ENCODE measurements around the gene SAPCD2.
"Not testable (repeated sequence)": the region's sequence is repeated elsewhere in the genome, so short reads cannot be mapped to it uniquely, and the experiment has no call there.

The SAPCD2 gene

DNA sequence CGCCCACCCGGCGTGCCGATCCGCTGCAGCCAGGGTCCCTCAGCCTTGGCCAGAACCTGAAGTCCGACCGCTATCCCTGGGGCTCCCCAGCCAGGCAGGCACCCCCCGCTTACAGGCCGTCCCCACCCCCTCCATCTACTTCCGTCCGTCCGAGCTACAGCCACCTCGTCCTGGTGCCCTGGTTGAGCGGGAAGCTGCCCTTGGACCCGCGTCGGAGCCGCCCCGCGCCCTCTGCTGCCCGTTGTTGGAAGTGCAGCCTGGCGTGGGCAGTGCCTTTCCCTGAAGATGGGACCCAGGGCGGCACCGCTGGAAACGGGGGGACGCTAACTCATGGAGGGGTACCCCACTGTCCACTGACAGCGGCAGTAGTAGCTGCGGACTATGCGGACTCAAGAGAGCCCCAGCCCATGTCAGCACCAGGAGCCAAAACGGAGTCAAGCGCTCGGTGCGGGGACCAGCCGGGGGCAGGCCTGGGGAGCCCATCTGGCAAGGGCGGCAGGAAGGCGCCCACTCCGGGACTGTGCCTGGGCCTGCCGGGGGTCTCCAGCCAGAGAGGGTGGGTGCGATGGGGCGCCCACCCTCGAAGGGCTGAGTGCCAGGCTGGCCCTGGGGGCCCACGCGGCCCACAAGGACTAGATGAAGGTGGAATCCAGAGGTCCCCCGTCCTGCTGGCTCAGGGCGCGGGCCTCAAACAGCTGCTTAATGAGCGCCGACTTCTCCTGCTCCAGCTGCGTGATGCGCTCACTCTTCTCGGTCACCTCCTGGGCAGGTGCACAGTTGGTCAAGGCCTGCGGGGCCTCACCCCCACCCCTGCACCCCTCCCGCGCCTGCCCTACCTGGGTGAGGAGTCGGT is 6.1 kb downstream of the SAPCD2 start:
- DNase-seq, result peak; percentile 44

DNA sequence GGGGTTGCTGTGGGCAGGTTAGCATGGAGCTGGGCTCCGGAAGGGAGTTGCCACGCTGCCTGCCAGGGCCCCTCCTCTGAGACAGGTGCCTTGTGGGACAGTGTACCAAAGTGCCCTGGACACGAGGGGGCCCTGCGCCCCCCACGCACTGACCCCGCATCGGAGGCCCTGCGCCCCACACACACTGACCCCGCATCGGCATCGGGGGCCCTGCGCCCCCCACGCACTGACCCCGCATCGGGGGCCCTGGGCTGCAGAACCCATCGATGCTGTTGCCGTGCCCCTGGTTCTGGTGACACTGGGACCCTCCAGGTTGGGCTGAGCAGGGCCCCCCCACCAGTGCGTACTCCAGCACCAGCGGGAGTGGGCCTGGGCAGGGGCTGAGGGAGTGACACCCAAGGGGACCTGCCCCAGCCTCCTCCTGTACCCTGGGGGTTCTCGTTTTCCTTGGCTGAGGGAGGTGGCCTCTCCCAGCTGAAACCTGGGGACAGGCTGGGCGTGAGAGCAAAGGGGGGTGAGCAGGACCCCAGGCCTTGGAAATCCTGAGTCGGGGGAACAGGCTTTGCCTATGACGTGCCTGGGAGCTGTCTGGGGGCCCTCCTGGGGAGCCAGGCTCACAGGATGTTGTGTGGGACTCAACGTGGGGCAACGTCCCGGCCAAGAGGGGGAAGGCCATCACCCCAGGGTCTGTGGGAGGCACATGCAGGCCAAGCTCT is 6.9 kb downstream of the SAPCD2 start:
- DNase-seq, result no peak

DNA sequence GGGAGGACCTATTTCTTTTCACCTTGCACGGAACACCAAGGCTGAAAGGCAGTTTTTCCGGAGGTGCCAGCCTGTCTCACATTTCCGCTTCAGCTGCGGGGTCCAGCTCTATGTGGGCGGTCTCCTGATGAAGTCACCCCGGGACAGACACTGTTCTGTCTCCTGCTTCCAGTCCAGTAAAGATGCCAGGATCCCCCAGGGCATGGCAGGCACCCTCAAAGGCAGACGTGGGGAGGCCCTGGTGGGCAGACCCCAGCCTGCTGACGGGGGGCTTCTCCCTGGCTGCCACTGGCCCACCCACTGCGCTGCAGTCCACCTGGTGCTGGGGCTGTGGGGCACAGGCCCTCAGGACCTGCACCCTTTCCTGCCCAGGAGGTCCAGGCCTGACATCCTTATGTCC is 7.6 kb downstream of the SAPCD2 start:
- DNase-seq, result not testable (repeated sequence)

DNA sequence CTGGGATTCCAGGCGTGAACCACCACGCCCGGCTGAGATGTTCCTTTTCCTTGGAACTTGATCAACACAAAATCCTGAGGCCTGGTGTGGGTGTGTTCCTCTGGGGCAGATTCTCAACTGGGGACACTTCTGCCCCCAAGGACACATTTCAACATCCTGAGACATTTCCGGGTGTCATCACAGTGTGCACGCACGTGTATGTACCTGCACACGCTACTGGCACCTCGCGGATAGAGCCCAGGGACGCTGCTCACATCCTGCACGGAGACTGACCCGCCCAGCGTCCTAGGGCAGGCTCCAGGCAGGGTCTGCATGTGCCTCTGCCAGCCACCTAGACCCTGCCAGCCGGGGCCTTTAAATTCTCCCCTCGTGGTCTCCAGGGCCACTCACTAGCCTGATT is 8.0 kb downstream of the SAPCD2 start:
- no peak for DNase-seq

DNA sequence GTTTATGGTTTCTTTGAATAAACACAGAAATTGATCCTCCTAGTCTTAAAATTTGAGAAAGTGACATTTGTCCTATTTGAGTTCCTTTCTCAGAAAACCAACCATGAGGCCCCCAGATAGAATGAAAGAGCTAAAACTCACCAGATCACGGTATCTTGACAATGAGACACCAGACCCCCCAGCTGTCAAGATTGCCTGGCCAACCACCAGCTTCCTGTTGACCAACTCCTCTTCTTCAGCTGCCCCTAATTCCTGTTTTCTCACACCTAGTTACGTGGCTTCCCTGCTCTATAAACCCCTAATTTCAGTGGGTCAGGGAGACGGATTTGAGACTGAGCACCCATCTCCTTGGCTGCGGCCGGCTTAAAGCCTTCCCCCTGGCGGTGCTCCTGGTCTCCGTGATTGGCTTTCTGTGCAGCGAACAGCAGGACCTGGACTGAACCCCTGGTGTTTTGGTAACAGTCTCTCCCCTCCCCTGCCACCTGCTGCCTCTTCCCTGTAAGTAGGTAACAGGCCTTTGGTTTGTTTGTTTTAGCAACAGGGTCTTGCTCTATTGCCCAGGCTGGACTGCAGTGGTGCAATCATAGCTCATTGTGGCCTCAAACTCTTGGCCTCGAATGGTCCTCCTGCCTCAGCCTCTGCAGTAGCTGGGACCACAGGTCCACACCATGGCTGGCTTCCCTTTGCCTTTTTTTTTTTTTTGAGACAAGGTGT is 11.7 kb downstream of the SAPCD2 start:
- no peak for DNase-seq

DNA sequence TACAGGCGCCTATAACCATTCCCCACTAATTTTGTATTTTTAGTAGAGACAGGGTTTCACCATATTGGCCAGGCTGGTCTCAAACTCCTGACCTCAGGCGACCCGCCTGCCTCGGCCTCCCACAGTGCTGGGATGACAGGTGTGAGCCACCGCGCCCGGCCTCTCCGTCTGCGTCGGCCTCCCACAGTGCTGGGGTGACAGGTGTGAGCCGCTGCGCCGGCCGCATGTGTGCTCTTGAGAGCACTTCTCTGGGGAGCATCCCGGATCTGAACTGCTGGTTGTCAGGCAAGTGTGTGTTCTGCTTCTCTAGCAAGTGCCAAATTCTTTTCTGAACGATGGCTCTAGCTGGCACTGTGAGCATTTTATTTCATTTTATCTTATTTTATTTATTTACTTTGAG is 12.8 kb downstream of the SAPCD2 start:
- no peak for DNase-seq

DNA sequence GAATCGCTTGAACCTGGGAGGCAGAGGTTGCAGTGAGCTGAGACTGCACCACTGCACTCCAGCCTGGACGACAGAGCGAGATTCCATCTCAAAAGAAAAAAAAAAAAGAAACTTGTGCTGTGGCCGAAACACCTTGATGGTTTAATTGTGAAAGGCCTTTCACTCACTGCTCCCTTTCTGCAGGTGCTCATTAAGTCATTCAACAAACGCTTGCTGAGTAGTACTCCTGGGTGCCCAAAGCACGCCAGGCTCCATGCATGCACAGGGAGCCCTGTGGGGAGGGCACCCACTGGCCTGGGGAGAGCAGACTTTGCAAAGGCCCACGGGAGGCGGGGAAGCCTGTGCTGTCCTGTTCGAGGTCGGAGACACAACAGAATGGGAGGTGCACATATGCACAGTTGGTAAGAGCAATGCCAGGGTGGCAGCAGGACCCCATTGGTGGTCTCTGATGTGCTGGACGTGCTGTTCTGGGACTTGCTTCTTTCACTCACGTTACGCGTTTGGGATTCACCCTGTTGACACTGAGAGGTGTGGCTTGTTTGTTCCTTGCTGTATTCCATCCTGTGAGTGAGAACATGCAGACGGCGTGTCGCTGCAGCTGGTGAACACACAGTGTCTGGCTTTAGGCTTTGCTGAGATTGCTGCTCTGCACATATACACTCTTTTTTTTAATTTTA is 13.5 kb downstream of the SAPCD2 start:
- no peak for DNase-seq

DNA sequence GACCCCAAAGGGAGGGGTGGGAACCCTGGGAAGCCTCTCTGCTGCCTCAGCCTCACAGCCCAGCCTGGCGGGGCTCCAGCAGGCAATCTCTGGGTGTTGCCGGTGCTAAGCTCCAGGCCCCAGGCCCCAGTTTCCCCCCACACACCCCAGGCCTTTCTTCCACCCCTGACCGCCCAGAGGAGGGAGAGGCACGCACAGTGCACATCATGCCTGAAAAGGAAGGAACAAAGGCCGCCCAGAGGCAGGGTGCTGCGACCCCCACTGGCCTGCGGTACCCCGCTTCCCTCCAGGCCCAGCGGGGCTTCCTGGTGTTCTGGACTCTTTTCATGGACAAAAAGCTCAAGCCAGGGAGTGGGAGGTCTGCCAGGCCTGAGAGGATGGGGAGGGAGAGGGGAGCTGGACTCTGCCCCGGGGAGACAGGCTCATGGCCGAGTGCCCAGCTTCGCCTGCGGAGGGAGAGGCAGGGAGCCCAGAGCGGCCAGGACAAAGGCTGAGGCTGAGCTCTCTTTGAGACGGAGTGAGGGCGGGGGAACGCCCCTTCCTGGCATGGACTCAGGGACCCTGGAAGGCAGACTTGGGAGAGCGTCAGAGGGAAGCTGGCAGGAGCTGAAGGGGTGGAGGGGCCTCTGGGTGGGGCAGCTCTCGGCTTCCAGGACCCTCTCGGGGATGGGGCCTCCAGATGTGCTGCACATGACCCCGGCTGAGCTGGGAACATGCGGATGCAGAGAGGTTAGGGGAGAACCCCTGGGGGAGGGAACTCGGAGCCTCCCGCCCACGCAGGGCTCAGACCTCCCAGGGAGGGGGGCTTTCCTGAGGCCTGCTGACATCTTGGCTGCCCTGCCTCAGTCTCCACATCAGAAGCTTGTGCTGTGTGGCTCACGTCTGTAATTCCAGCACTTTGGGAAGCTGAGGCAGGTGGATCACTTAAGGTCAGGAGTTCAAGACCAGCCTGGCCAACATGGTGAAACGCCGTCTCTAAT is 14.7 kb downstream of the SAPCD2 start:
- no peak for DNase-seq

DNA sequence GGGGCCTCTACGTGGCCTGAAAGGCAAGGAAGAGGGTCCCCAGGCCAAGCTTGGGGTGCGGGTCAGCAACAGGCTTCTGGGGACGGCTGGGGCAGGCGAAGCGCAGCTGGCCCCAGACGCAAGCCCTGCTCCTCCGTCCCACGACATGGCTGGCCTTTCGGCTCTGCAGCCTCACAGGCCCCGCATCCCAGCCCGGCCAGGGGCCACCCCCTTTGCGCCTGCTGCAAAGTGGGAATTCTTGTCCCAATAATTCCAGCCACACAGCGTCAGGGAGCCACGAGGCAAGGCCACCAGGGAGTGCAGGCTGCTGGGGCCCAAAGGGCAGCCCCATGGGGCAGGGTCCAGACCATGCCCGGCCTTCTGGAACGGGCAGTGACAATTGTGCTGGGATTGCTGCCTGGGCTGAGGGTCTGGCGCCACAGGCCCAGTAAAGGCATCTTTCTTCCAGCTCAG is 15.4 kb downstream of the SAPCD2 start:
- no peak for DNase-seq

DNA sequence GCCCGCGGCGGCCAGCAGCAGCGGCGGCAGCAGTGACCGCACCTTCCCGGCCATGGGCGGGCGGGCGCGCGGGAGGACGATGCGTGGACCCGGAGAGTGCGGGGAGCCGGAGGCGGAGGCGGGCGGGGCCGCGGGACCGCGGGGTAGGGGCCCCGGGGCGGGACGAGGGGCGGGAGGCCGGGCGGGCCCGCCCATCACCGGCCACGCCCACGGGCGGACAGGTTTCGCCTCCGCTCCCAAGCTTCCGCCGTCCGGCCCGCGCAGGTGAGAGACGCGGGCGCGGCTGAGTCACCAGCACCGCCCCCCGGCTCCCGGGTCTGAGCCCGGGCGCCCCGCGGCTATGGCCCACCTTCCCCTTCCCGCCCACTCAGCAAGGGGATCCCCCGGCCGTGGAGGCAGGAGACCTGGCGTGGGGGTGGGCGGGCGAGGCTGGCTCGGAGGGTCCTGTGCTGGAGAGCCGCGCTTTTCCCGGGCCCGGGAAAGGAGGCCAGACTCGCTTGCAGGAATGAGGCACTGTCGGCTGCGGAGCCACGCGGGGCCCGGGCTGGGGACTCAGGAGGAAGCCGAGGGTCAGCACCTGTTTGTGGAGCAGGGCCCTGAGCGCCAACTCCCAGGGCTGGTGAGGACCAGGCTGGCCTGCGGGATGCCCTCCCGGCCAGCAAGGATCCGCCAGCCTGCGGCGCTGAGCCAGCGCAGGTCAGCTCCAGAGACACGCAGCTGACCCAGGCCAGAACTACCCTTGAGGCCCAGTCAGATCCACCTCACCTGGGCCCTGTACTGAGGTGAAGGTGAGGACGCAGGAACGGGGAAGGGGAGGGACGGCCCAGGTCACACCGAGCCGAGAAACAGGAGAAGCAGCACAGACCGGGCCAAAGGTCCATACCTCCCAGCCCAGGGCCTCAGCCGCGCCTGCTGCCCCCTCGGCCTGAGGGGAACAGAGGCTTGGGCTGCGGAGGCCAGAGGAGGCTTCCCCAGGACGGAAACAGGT is 16.1 kb downstream of the SAPCD2 start, which contains the start of gene ENTPD2:
TSS of gene ENTPD2 (minus strand) at position 118 of the 988 bp plus-strand sequence. CDS start at position 54, 64 bp downstream.
- no peak for DNase-seq

DNA sequence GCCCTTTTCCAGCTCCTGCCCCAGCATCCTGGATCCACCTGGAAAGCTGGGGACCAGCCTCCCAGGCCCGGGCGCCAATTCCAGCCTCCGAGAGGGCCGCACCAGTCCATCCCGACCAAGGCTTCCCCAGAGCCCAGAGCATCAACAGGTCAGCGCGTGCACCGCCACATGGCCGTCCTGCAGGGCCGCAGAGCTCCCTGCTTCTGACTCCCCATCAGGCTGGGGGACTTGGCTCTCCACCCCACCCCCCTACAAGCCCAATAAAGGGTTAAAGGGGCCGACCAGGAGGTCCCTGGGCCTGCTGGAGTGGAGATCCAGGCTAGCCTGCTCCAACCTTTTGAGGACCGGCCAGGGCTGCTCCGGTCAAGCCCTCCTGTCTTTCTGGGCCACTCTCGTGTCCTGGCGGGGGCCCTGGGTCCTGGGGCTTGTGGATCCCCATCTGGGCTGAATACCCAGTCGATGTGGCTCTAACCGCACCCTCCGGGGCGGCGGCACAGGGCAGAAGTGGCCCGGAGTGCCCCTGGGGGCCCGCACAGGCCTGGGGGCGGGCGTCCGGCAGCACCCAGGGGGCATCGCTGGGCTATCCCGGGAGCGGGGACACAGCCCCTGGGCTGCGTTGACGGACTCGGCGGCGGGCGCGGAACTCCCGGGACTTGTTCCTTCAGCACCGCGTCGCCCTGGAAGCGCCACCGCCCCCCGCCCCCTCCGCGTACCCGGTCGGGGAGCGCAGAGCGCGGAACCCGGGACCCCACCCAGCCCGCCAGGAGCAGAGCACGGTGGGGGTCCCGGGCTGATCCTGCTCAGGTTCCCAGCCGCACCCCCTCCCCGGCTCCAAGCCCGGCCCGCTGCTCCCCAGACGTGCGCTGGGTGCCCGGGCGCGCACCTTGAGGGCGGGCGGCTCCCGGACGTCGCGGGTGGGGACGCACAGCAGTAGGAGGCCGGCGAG is 17.1 kb downstream of the SAPCD2 start:
- DNase-seq, result no peak

DNA sequence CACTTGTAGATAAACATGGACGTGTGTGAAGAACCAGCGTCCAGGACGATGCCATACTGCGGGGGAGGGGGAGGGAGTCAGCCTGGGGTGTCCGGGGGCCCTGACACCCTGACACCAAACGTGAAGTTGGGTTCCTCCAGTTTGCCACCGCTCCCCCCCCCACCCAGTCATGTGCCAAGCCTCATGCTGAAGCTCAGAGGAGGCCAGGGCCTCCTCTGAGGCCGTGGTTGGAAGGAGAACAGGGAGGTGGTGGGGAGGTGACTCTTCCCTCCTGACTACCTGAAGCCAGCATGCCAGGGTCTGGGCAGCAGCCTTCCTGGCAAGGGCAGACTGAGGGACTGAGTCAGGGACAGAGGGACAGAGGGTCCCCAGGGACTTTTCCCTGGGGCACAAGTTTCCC is 18.1 kb downstream of the SAPCD2 start:
- DNase-seq, result no peak

DNA sequence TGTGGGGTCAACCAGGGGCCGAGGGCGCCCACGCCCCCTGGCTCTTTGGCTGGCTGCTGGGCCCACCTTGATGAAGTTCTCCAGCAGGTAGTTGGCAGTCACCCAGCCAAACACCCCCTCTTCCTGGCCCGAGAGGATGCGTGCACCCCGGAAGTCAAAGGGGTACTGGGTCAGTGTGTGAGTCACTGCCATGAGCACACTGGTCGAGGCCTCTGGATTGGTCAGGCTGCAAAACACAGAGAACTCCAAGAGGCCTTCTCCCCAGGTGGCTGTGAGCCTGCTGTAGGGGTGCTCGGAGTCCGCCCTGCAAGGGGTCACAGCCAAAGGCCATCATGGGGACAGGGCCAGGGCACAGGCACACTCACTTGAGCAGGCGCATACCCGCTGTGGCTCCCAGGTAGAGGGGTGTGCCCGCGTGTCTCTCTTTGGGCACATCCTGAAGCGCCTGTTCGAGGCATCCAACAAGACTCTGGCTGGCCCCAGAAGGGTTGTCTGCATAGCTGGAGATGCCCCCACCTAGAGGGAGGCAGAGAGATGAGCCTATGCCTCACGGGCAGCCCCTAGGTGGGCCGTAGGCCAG is 19.1 kb downstream of the SAPCD2 start:
- DNase-seq, result no peak

DNA sequence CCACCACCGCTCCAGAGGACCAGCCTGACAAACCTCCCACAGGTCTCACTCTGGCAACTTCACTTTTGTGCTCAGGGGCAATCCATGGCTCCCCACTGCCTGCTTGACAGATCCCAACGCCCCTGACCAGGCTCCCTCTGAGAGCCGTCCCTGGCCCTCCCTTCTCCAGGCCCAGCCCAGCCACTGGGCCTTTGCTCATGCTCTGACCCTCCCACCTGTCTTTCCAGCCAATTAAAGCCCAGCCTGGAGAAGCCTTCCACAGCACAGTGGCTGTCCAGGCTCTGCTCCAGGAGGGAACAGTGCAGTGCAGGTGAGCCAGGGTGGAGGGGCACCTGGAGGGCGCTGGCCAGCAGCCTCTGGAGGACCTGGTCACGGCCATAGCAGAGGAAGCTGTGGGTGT is 19.8 kb downstream of the SAPCD2 start:
- no peak for DNase-seq

DNA sequence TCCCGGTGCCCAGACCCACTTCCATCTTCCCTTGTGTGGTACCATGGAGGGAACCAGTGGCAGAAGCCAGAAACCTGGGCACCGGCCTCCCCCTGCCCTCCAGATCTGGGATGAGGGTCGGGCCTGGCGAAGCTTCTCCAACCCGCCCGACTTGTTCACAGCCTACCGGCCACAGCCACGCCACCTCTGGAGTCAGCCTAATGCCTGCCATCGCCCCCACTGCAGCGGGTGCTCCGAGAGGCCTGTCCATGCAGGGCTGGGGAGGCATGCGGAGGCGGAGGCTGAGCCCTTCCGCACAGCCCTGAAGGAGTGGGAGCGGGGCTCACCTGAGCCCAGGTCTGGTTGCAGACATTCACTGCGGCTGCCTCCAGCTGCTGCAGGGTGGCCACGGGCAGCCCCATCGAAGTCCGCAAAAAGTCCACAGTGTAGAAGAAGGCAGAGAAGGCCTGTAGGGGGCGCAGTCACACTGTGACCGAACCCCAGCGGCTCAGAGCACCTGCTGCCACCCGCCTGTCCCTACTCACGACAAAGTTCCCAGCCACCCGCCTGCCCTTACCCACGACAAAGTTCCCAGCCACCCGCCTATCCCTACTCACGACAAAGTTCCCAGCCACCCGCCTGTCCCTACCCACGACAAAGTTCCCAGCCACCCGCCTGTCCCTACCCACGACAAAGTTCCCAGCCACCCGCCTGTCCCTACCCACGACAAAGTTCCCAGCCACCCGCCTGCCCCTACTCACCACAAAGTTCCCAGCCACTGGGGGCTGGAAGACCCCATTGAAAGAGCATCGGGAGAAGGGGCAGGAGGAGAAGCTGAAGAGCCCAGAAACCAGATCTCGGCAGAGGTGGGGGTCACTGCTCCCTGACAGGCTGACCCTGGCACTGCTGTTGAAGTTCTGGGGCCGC is 20.6 kb downstream of the SAPCD2 start:
- DNase-seq, result peak; percentile 67

DNA sequence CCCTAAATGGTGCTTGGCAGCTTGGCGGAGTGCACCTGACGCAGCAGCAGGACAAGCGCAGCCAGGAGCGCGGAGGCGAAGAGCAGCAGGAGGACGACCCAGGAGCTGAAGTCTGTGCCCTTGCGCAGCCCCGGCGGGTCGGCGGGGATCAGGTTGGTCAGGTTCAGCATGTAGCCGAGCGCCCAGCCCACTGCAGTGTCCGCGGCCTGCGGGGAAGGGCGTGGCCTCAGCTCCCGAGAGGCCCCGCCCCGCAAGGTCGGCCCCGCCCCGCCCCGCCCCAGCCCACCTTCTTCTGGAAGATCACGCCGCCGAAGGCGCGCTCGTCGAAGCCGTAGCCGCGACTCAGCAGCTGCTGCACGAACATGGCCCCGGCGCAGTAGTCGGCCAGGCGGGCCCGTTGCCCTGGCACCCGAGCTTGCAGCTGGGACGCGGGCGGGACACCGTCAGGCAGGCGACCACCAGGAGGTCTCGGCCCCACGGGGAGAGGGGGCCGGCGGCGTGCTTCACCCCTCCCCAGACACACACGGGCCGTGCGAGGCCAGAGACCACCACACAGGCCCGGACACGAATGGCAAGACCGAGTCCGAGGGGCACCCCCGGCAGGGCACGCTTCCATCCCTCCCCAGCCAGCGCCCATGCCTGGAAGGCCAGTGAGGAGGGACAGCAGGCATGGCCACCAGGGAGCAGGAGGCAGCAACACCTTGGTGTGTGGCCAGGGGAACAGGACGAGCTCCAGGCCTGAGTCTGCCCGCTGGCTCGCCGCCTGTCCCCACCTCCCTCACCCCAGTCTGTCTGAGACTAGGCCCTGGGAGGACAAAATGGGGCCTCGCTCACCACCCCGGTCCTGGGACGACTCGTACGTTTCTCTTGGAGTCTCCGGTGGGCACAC is 21.5 kb downstream of the SAPCD2 start:
- DNase-seq, result no peak

All from hematopoietic multipotent progenitor cell treated with erythropoietin and hydrocortisone succinate and interleukin-3 and kit ligand, for 8 days (in vitro differentiated cells).